H9 (cell line): ENCODE measurements around the gene PIP5K1C. TPM values are rescaled to one million over a fixed set of nuclear protein-coding genes. Genes with fewer than 3 reads are reported as not detected.

Source experiments
- DNase-seq: peaks from one replicate; pipeline ENCODE4 v3.0.0-alpha.2; 2017
- H2AFZ ChIP-seq: one replicate; pipeline ENCODE4 v1.6.1; 2013; ENCODE audit warnings: mild to moderate bottlenecking, low read length, control low read depth, moderate library complexity
- H2AK5ac ChIP-seq: 2 replicates; pipeline ENCODE4 v1.6.1; 2013; ENCODE audit warnings: low read length, control low read depth, mixed read lengths; ENCODE audit not compliant: insufficient read length
- H2BK120ac ChIP-seq: one replicate; pipeline ENCODE4 v1.6.1; 2013; ENCODE audit warnings: low read depth, mild to moderate bottlenecking, low read length, control low read depth, inconsistent platforms; ENCODE audit not compliant: poor library complexity, severe bottlenecking
- H2BK12ac ChIP-seq: 2 replicates; pipeline ENCODE4 v1.6.1; 2013; ENCODE audit warnings: low read length, control low read depth, mixed read lengths, low read depth; ENCODE audit not compliant: insufficient read length
- H2BK15ac ChIP-seq: 2 replicates; pipeline ENCODE4 v1.6.1; 2013; ENCODE audit warnings: low read depth, low read length, control low read depth
- H2BK20ac ChIP-seq: one replicate; pipeline ENCODE4 v1.6.1; 2013; ENCODE audit warnings: low read depth, mild to moderate bottlenecking, low read length, control low read depth, inconsistent platforms; ENCODE audit not compliant: poor library complexity, severe bottlenecking
- H2BK5ac ChIP-seq: 2 replicates; pipeline ENCODE4 v1.6.1; 2013; ENCODE audit warnings: low read length, control low read depth, mixed read lengths; ENCODE audit not compliant: insufficient read length
- H3K14ac ChIP-seq: 2 replicates; pipeline ENCODE4 v1.6.1; 2013; ENCODE audit warnings: low read length, control low read depth; ENCODE audit not compliant: insufficient read depth
- H3K18ac ChIP-seq: 2 replicates; pipeline ENCODE4 v1.6.1; 2013; ENCODE audit warnings: low read depth, mild to moderate bottlenecking, mixed read lengths, low read length, control low read depth; ENCODE audit not compliant: insufficient read length
- H3K23ac ChIP-seq: 2 replicates; pipeline ENCODE4 v1.6.1; 2013; ENCODE audit warnings: low read length, control low read depth, mixed read lengths, low read depth; ENCODE audit not compliant: insufficient read length
- H3K23me2 ChIP-seq: 2 replicates; pipeline ENCODE4 v1.6.1; 2013; ENCODE audit warnings: low read depth, mild to moderate bottlenecking, mixed read lengths, low read length, control low read depth; ENCODE audit not compliant: insufficient read length, poor library complexity, severe bottlenecking
- H3K27ac ChIP-seq: 2 replicates; pipeline ENCODE4 v1.5.1; 2013; ENCODE audit warnings: low read length, control low read depth, mixed read lengths, low read depth; ENCODE audit not compliant: insufficient read length
- H3K27me3 ChIP-seq: 2 replicates; pipeline ENCODE4 v1.6.1; 2013; ENCODE audit warnings: low read length, control low read depth, inconsistent platforms; ENCODE audit not compliant: insufficient read depth
- H3K4ac ChIP-seq: 2 replicates; pipeline ENCODE4 v1.6.1; 2013; ENCODE audit warnings: low read depth, mild to moderate bottlenecking, control low read depth, inconsistent platforms, low read length, moderate library complexity
- H3K4me1 ChIP-seq: 2 replicates; pipeline ENCODE4 v1.6.1; 2013; ENCODE audit warnings: low read length, control low read depth, inconsistent platforms; ENCODE audit not compliant: insufficient read depth
- H3K4me2 ChIP-seq: 2 replicates; pipeline ENCODE4 v1.6.1; 2013; ENCODE audit warnings: low read length, control low read depth, mixed read lengths; ENCODE audit not compliant: insufficient read length, insufficient read depth
- H3K56ac ChIP-seq: 2 replicates; pipeline ENCODE4 v1.6.1; 2013; ENCODE audit warnings: low read depth, mild to moderate bottlenecking, mixed read lengths, low read length, control low read depth; ENCODE audit not compliant: insufficient read length
- H3K79me1 ChIP-seq: 2 replicates; pipeline ENCODE4 v1.6.1; 2013; ENCODE audit warnings: low read depth, mild to moderate bottlenecking, moderate library complexity, low read length, control low read depth, inconsistent platforms; ENCODE audit not compliant: insufficient read depth, poor library complexity, severe bottlenecking
- H3K79me2 ChIP-seq: 2 replicates; pipeline ENCODE4 v1.6.1; 2013; ENCODE audit warnings: low read length, control low read depth, inconsistent platforms; ENCODE audit not compliant: insufficient read depth
- H3K9ac ChIP-seq: 2 replicates; pipeline ENCODE4 v1.6.1; 2013; ENCODE audit warnings: low read length, control low read depth, mixed read lengths; ENCODE audit not compliant: insufficient read length; ENCODE audit errors: extremely low read depth
- H3K9me3 ChIP-seq: one replicate; pipeline ENCODE4 v1.6.1; 2013; ENCODE audit warnings: low read depth, low read length, inconsistent platforms; ENCODE audit not compliant: control insufficient read depth
- H3T11ph ChIP-seq: one replicate; pipeline ENCODE4 v1.6.1; 2013; ENCODE audit warnings: mild to moderate bottlenecking, low read length, control low read depth, inconsistent platforms
- H4K20me1 ChIP-seq: one replicate; pipeline ENCODE4 v1.6.1; 2013; ENCODE audit not compliant: control insufficient read depth, insufficient read length, insufficient read depth
- H4K5ac ChIP-seq: 2 replicates; pipeline ENCODE4 v1.6.1; 2013; ENCODE audit warnings: low read depth, mild to moderate bottlenecking, mixed read lengths, low read length, control low read depth; ENCODE audit not compliant: insufficient read length
- H4K8ac ChIP-seq: replicated peaks from 2 replicates; pipeline ENCODE4 v1.6.1; 2013; ENCODE audit warnings: low read length, control low read depth, mixed read lengths, low read depth; ENCODE audit not compliant: insufficient read length
- H4K91ac ChIP-seq: 2 replicates; pipeline ENCODE4 v1.6.1; 2013; ENCODE audit warnings: low read depth, mild to moderate bottlenecking, moderate library complexity, mixed read lengths, low read length, control low read depth; ENCODE audit not compliant: insufficient read length
- H3K27ac Mint-ChIP-seq, 3 experiments: 2 replicates in 2 of 3; 3 replicates in 1 of 3; pipeline ENCODE4 v1.8.0; 2020 to 2021; ENCODE audit warnings: mixed read lengths in 3 of 3, mild to moderate bottlenecking in 1 of 3, moderate library complexity in 1 of 3
- H3K27me3 Mint-ChIP-seq: 2 replicates; pipeline ENCODE4 v1.8.0; 2021; ENCODE audit warnings: low read depth, mild to moderate bottlenecking, moderate library complexity, mixed read lengths
- H3K36me3 Mint-ChIP-seq, 3 experiments: 2 replicates in 2 of 3; 3 replicates in 1 of 3; pipeline ENCODE4 v1.8.0; 2020 to 2021; ENCODE audit warnings: low read depth in 3 of 3, mixed read lengths in 3 of 3; ENCODE audit not compliant: insufficient read depth in 1 of 3
- H3K4me1 Mint-ChIP-seq, 2 experiments: 2 replicates each; pipeline ENCODE4 v1.8.0; 2020; ENCODE audit warnings: mixed read lengths in 2 of 2
- H3K4me3 Mint-ChIP-seq, 2 experiments: 2 replicates in 1 of 2; 3 replicates in 1 of 2; pipeline ENCODE4 v1.8.0; 2020 to 2021; ENCODE audit warnings: mild to moderate bottlenecking in 2 of 2, mixed read lengths in 2 of 2, moderate library complexity in 1 of 2
- H3K9me3 Mint-ChIP-seq, 2 experiments: 2 replicates in 1 of 2; 3 replicates in 1 of 2; pipeline ENCODE4 v1.8.0; 2020; ENCODE audit warnings: mild to moderate bottlenecking in 2 of 2, mixed read lengths in 2 of 2, moderate library complexity in 1 of 2
- CTCF ChIP-seq: fragments of 200-600 bp; sonication (generic); conservative IDR thresholded peaks from 3 replicates; pipeline ENCODE4 v1.8.0; 2021; ENCODE audit warnings: antibody characterized with exemption, mild to moderate bottlenecking
- WGBS: extraction: QIAGEN DNeasy Blood & Tissue Kit; methylation state at CpG from one replicate; pipeline ENCODE4 v1.1.7; 2013; ENCODE audit warnings: missing lambda C conversion rate, low lambda C conversion rate, mixed read lengths; ENCODE audit not compliant: insufficient read length; ENCODE audit errors: extremely low coverage; 5-methylcytosine and 5-hydroxymethylcytosine counted together
- total RNA-seq: library from RNA; stranded (reverse); gene quantifications from 2 replicates; pipeline ENCODE4 v1.2.1, GENCODE V29; 2021

Gene PIP5K1C
- total RNA-seq, 1 experiment from 2014 or later = 41.7 TPM

DNA sequence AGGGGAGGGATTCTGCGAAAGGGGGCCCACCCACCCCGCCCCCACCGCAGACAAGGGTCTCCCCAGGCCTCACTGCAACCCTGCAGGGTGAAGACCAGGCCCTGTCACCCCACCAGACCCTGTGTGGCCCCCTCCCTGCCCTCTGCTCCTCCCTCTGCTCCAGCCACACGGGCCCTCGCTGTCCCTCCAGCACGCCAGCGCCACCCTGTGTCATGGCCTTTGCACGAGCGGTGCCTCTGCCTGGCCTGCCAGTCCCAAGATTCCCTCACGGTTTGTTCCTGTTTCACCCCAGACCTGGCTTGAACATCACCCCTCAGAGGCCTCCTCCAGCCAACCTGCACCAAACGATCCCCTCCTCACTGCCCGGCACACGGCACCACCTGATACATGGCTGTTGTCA is 27.3 kb downstream of the PIP5K1C start:
- Histone ChIP-seq H2BK120ac (no peak overlapping the region), H3K4ac (no peak overlapping the region), H2AFZ (no peak overlapping the region), H3T11ph (no peak overlapping the region), H4K20me1 (peaks cover 4% of the 10 kb centered on the region), H2BK15ac (no peak overlapping the region), H3K18ac (no peak overlapping the region), H3K79me2 (no peaks in the 10 kb centered on the region), H3K4me2 (no peak overlapping the region), H3K79me1 (peaks cover 4% of the 10 kb centered on the region), H3K56ac (no peak overlapping the region), H3K9me3 (no peaks in the 10 kb centered on the region), H2BK5ac (no peak overlapping the region), H3K23me2 (no peaks in the 10 kb centered on the region), H3K4me1 (no peaks in the 10 kb centered on the region; the same call in 1 of the 2 replicates), H2BK20ac (no peak overlapping the region), H2AK5ac (no peak overlapping the region), H3K14ac (no peak overlapping the region), H3K23ac (no peak overlapping the region), H4K8ac (no peak overlapping the region), H3K27ac (no peak overlapping the region), H3K27me3 (no peaks in the 10 kb centered on the region), H3K9ac (no peak overlapping the region), H4K91ac (no peak overlapping the region), H4K5ac (no peak overlapping the region), H2BK12ac (no peak overlapping the region)
- no peaks in the 10 kb centered on the region for H3K27me3 Mint-ChIP-seq
- H3K36me3 Mint-ChIP-seq = no peaks in the 10 kb centered on the region; a peak in 2 of 7 replicates
- no peak for DNase-seq
- peaks cover 16 to 26% of the 10 kb centered on the region in 2 experiments for H3K4me1 Mint-ChIP-seq
- peak overlapping the region; percentile 78 to 98 (median 91); a peak in 3 of 7 replicates for H3K27ac Mint-ChIP-seq
- no CpG with 5 or more reads among the region's 13 CpGs for WGBS
- H3K9me3 Mint-ChIP-seq = no peaks in the 10 kb centered on the region
- no peak overlapping the region for H3K4me3 Mint-ChIP-seq
- 0 out of 3 replicates have a peak, but pooled peaks have one; percentile 20 for TF ChIP-seq CTCF
